Panc1 (cell line): ENCODE measurements around the gene ICAM4. TPM values are rescaled to one million over a fixed set of nuclear protein-coding genes. Genes with fewer than 3 reads are reported as not detected.

Experiments used
- ATAC-seq: fragments of 200-7000 bp; cut with Tn5 transposase; 2 replicates; pipeline ENCODE4 v1.9.1; 2020; ENCODE audit warnings: mild to moderate bottlenecking, moderate library complexity
- BruUV-seq: library from RNA; stranded (reverse); fragments of 400-500 nt; replicated peaks from 2 replicates; lab custom pipeline; 2021; lab: Mats Ljungman, UMichigan
- CTCF ChIA-PET: fragments of 300-600 bp; sonication (Branson Sonifier 250); formaldehyde crosslinking; loops from one replicate; lab custom pipeline; 2022; ENCODE audit warnings: antibody characterized with exemption; lab: Charles Lee
- POLR2A ChIA-PET: fragments of 300-600 bp; sonication (Branson Sonifier 250); formaldehyde crosslinking; loops from one replicate; lab custom pipeline; 2022; ENCODE audit warnings: antibody characterized with exemption; lab: Charles Lee
- DNase-seq: peaks from one replicate; pipeline ENCODE4 v3.0.0-alpha.2; 2010; ENCODE audit warnings: low read depth, low spot score
- H3K27ac ChIP-seq: 2 replicates; pipeline ENCODE4 v1.5.1; 2011; ENCODE audit warnings: mild to moderate bottlenecking, low read length, inconsistent platforms
- H3K27me3 ChIP-seq: fragments of 200-500 bp; sonication (Bioruptor generic); 2 replicates; pipeline ENCODE4 v1.6.0; 2014; ENCODE audit warnings: low read length, inconsistent platforms; ENCODE audit not compliant: control insufficient read depth, insufficient read depth
- H3K36me3 ChIP-seq: fragments of 200-500 bp; sonication (Bioruptor generic); 2 replicates; pipeline ENCODE4 v1.5.1; 2014; ENCODE audit warnings: inconsistent platforms, mild to moderate bottlenecking, low read length, moderate library complexity; ENCODE audit not compliant: control insufficient read depth, insufficient read depth
- H3K4me1 ChIP-seq: 2 replicates; pipeline ENCODE4 v1.5.1; 2011; ENCODE audit warnings: inconsistent platforms, mild to moderate bottlenecking, low read length, moderate library complexity; ENCODE audit not compliant: control insufficient read depth, insufficient read depth
- H3K4me3 ChIP-seq, 2 experiments: 2 replicates each; pipeline ENCODE4 v1.5.1; 2011 to 2012; ENCODE audit warnings: low read depth in 2 of 2, low read length in 2 of 2, mild to moderate bottlenecking in 2 of 2, inconsistent platforms in 1 of 2, moderate library complexity in 1 of 2
- H3K9me3 ChIP-seq: fragments of 200-500 bp; sonication (Bioruptor generic); 2 replicates; pipeline ENCODE4 v1.5.1; 2014; ENCODE audit warnings: low read depth, mild to moderate bottlenecking, inconsistent platforms, low read length, moderate library complexity; ENCODE audit not compliant: control insufficient read depth, insufficient read depth
- POLR2AphosphoS5 ChIP-seq: IDR thresholded peaks from 2 replicates; pipeline ENCODE4 v1.6.1; 2012; ENCODE audit warnings: mild to moderate bottlenecking, low read depth, low read length, moderate library complexity
- SIN3A ChIP-seq: IDR thresholded peaks from 2 replicates; pipeline ENCODE4 v1.6.1; 2012; ENCODE audit warnings: low read depth, mild to moderate bottlenecking, low read length, moderate library complexity, borderline replicate concordance; ENCODE audit not compliant: insufficient read depth
- TCF7L2 ChIP-seq: IDR thresholded peaks from 2 replicates; pipeline ENCODE4 v1.6.1; 2011; ENCODE audit warnings: mild to moderate bottlenecking, low read depth, low read length, inconsistent platforms
- in situ Hi-C: cut with HindIII; loops from 2 replicates; pipeline ENCODE4 v1.10.0; 2016; ENCODE audit warnings: low sequenced_read_pairs, low pct_unique_long_range_greater_than_20kb
- intact Hi-C: fragments of 100-400 bp; cut with micrococcal nuclease; formaldehyde crosslinking; loops from one replicate; pipeline ENCODE4 v1.10.0; 2022; ENCODE audit not compliant: unreplicated experiment
- total RNA-seq: library from RNA; stranded (reverse); gene quantifications from one replicate; pipeline ENCODE4 v1.2.1, GENCODE V29; 2021; ENCODE audit not compliant: unreplicated experiment
- TF ChIP-seq, protein P1 (sequence below), 2 experiments: IDR thresholded peaks; 2 replicates each; pipeline ENCODE4 v1.6.1; 2011 to 2012; ENCODE audit warnings: low read depth in 2 of 2, control low read depth in 1 of 2, low read length in 1 of 2, mild to moderate bottlenecking in 1 of 2, moderate library complexity in 1 of 2; ENCODE audit not compliant: insufficient read depth in 1 of 2
- TF ChIP-seq, protein P2 (sequence below): fragments of 450-650 bp; IDR thresholded peaks from 2 replicates; pipeline ENCODE4 v1.5.1; 2017; ENCODE audit warnings: mild to moderate bottlenecking

ICAM4 gene
- total RNA-seq, 1 experiment from 2014 or later: 2.8 TPM

DNA sequence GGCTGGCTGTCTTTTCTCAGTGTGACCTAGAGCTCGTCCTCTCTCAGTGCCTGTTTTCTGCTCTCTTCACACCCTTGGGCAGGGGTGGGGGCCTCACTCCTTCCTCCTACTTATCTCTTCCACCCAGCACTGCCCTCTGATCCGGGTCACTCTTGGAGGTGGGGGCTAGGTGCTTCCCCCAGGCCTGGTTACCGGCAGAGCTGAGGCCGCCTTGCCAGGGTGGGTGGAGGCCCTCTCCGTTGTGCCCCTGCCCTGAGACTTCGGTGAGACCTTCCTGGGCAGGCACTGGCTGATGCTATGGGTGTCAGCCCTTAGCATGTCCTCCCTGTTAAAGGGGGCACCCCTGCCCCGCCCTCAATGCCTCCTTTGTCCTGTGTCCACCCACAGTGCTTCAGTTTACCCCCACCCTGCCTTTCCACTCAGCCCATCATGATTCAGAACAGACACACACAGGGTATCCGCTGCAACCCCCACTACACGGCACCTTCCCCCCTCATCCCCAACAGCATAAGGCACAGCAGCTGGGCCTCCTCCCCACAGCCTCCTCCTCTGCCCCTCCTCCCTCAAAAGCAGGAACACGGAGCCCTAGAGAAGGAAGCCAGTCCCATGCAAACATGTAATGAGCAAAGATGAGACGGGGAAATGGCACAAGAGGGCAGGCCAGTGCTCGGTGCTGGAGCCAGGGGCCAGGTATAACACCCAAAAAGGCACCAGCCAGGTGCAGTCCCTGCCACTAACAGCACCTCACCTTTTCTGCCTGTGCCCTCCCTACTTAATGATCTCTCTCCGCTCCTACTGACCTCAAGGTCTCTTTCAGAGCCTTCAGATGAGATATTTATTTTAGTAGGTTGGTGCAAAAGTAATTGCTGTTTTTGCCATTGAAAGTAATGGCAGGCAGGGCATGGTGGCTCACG is 13.0 kb downstream of the ICAM4 start:
- ChIA-PET POLR2A (no interaction called here), CTCF (no interaction called here)
- TF ChIP-seq TCF7L2 (no peak), SIN3A (no peak)
- TF ChIP-seq, protein P1, sequence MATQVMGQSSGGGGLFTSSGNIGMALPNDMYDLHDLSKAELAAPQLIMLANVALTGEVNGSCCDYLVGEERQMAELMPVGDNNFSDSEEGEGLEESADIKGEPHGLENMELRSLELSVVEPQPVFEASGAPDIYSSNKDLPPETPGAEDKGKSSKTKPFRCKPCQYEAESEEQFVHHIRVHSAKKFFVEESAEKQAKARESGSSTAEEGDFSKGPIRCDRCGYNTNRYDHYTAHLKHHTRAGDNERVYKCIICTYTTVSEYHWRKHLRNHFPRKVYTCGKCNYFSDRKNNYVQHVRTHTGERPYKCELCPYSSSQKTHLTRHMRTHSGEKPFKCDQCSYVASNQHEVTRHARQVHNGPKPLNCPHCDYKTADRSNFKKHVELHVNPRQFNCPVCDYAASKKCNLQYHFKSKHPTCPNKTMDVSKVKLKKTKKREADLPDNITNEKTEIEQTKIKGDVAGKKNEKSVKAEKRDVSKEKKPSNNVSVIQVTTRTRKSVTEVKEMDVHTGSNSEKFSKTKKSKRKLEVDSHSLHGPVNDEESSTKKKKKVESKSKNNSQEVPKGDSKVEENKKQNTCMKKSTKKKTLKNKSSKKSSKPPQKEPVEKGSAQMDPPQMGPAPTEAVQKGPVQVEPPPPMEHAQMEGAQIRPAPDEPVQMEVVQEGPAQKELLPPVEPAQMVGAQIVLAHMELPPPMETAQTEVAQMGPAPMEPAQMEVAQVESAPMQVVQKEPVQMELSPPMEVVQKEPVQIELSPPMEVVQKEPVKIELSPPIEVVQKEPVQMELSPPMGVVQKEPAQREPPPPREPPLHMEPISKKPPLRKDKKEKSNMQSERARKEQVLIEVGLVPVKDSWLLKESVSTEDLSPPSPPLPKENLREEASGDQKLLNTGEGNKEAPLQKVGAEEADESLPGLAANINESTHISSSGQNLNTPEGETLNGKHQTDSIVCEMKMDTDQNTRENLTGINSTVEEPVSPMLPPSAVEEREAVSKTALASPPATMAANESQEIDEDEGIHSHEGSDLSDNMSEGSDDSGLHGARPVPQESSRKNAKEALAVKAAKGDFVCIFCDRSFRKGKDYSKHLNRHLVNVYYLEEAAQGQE (IDR thresholded peaks at IDR 0.05; ENCODE audit: insufficient read depth in 1 of 2, low read depth in 2 of 2, low read length in 1 of 2): no peak
- no peak overlapping the region for H3K4me3 ChIP-seq
- no peaks in the 10 kb centered on the region for H3K9me3 ChIP-seq
- peak; percentile 27; the same call in 1 of the 2 replicates for ATAC-seq
- intact Hi-C loops (no loop called here), in situ Hi-C loops (no loop called here)
- no peaks in the 10 kb centered on the region for H3K36me3 ChIP-seq
- no peaks in the 10 kb centered on the region for H3K4me1 ChIP-seq
- H3K27me3 ChIP-seq: no peaks in the 10 kb centered on the region
- BruUV-seq: no TSS peak
- DNase-seq: no peak
- H3K27ac ChIP-seq: no peak overlapping the region

DNA sequence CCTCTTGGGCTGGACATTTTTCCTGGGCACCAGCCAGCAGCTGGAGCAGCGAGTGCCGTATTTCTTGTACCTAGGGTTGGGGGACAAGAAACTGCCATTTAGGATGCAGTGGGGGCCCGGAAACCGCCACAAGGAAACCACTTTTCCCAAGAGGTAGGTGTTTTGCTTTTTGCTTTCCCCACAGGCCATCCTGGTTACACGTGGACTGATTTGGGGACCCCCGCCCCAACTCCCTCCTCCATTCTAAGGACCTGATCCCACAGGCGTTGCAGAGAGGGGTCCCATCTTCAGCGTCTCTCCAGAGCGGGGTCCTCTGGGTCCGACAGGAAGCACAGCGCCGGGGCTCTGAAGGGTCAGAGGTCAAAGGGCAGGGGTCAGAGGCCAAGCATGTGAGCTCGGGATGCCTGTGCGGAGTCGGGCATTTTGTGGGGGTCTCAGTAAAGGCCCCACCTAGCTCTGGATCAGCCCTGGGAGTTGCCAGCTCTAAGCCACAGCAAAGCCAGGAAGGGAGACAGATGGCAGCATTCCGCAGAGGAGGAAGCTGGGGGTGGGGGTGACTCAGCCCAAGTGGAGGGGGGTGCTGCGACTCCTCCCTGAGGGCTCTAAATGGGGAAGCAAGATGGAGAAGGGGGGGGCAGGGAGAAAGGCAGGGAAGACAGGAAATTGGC is 18.5 kb downstream of the ICAM4 start:
- Histone ChIP-seq H3K27me3 (no peaks in the 10 kb centered on the region), H3K4me3 (no peak overlapping the region), H3K27ac (no peak overlapping the region), H3K36me3 (no peaks in the 10 kb centered on the region), H3K4me1 (no peaks in the 10 kb centered on the region), H3K9me3 (no peaks in the 10 kb centered on the region)
- TF ChIP-seq, protein P2, sequence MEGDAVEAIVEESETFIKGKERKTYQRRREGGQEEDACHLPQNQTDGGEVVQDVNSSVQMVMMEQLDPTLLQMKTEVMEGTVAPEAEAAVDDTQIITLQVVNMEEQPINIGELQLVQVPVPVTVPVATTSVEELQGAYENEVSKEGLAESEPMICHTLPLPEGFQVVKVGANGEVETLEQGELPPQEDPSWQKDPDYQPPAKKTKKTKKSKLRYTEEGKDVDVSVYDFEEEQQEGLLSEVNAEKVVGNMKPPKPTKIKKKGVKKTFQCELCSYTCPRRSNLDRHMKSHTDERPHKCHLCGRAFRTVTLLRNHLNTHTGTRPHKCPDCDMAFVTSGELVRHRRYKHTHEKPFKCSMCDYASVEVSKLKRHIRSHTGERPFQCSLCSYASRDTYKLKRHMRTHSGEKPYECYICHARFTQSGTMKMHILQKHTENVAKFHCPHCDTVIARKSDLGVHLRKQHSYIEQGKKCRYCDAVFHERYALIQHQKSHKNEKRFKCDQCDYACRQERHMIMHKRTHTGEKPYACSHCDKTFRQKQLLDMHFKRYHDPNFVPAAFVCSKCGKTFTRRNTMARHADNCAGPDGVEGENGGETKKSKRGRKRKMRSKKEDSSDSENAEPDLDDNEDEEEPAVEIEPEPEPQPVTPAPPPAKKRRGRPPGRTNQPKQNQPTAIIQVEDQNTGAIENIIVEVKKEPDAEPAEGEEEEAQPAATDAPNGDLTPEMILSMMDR: no peak
- TF ChIP-seq TCF7L2 (no peak), POLR2AphosphoS5 (no peak)
- TF ChIP-seq, protein P1 (IDR thresholded peaks at IDR 0.05; ENCODE audit: insufficient read depth in 1 of 2, low read depth in 2 of 2, low read length in 1 of 2): no peak
- in situ Hi-C loops (no loop called here), intact Hi-C loops (no loop called here)
- DNase-seq (no peak), ATAC-seq (no peak)
- POLR2A ChIA-PET: no interaction called here
- no TSS peak for BruUV-seq
- CTCF ChIA-PET: interaction anchor here (0.6 kb wide), 1 partner anchor 1928 kb away, joined by 4 read pairs; no protein-coding TSS in a partner anchor
